Measurements from ENCODE around the gene ZNF81. TPM values are rescaled to one million over a fixed set of nuclear protein-coding genes. Genes with fewer than 3 reads are reported as not detected.

Gene ZNF81
- total and polyA plus RNA-seq, 2 of the 4 experiments (the other 2 are of a cell fraction), result 2.1 to 4.5 TPM

DNA sequence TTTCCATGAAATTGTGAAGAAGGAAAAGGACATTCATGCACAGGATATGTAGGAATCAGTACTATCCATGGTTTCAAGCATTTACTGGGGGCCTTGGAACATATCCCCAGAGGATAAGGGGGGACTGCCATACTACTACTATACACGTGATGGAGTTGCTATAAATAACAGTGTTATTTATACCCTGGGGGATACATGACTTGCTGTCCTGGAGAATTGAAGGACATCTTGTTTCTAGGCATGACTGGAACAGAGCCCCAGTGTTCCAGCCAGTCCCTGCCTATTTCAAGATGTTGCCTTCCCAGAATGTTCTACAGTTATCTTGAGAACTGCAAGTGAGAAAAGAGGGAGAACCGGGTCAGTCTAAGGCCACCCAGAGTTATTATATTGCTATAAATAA is 39.6 kb upstream of the ZNF81 start:
- Histone ChIP-seq H3K4me1 (ENCODE audit: control insufficient read depth, insufficient read depth, low read length) (no peaks in the 10 kb centered on the region), H2AFZ (replicated peaks; ENCODE audit: low read length, poor library complexity) (no peak overlapping the region), H3K9me1 (ENCODE audit: insufficient read depth, low read length) (no peaks in the 10 kb centered on the region), H2AK5ac (ENCODE audit: low read depth, low read length) (no peak overlapping the region), H2BK20ac (ENCODE audit: low read depth, low read length) (no peak overlapping the region), H3K9ac (ENCODE audit: low read depth, low read length) (no peak overlapping the region), H3K23ac (ENCODE audit: low read depth, low read length) (no peak overlapping the region), H4K5ac (ENCODE audit: low read depth, low read length) (no peak overlapping the region), H2BK5ac (ENCODE audit: low read depth, low read length, poor library complexity, severe bottlenecking) (no peak overlapping the region), H3K79me1 (ENCODE audit: low read depth in 1 of 2, low read length in 2 of 2) (no peaks in the 10 kb centered on the region), H3K56ac (ENCODE audit: extremely low read depth, insufficient read depth, low read length) (no peak overlapping the region), H3K4me2 (ENCODE audit: low read depth, low read length) (no peak overlapping the region), H3K4ac (ENCODE audit: low read depth, low read length) (no peak overlapping the region), H3K36me3 (ENCODE audit: control insufficient read depth, insufficient read depth, low read length) (no peaks in the 10 kb centered on the region), H3K18ac (ENCODE audit: low read depth, low read length) (no peak overlapping the region; the same call in 1 of the 2 replicates), H3K27ac (ENCODE audit: insufficient read depth, low read length) (no peak overlapping the region), H3K9me3 (ENCODE audit: control insufficient read depth, insufficient read depth, low read length) (no peaks in the 10 kb centered on the region), H4K8ac (ENCODE audit: low read depth in 2 of 2, low read length in 2 of 2) (no peak overlapping the region; a peak in 1 of 4 replicates), H3K14ac (replicated peaks; ENCODE audit: low read depth, low read length) (no peak overlapping the region), H2BK15ac (ENCODE audit: low read depth, low read length) (no peak overlapping the region), H4K20me1 (ENCODE audit: insufficient read depth, low read length) (no peaks in the 10 kb centered on the region), H3K27me3 (ENCODE audit: control insufficient read depth, insufficient read depth, low read length) (no peaks in the 10 kb centered on the region), H2AK9ac (replicated peaks; ENCODE audit: low read depth, low read length, poor library complexity) (no peak overlapping the region), H4K91ac (ENCODE audit: insufficient read depth, low read depth, low read length) (no peak overlapping the region), H2BK120ac (ENCODE audit: low read depth, low read length) (no peak overlapping the region; the same call in 1 of the 2 replicates), H3K4me3 (ENCODE audit: insufficient read depth, low read depth, low read length) (no peak overlapping the region)
- DNase-seq (no peak), ATAC-seq (ENCODE audit: low read depth) (no peak)
- no TSS peak for BruUV-seq (replicated peaks)
- CTCF ChIA-PET, result no interaction called here
- POLR2A ChIA-PET (ENCODE audit: unreplicated experiment), result no interaction called here
- no CpG with 5 or more reads among the region's 2 CpGs for WGBS, 2 experiments (ENCODE audit: extremely low coverage in 2 of 2, insufficient read length in 1 of 2)
- dilution Hi-C loops (cut with HindIII; ENCODE audit: low sequenced_read_pairs, unreplicated experiment), result no loop called here
- intact Hi-C loops (cut with micrococcal nuclease), result no loop called here
- TF ChIP-seq MAFK (IDR thresholded peaks at IDR 0.05; ENCODE audit: low read depth, low read length) (no peak), NFE2L2 (IDR thresholded peaks at IDR 0.05; ENCODE audit: low read depth, low read length) (no peak), RCOR1 (IDR thresholded peaks at IDR 0.05; ENCODE audit: insufficient replicate concordance, low read length) (no peak), CEBPB (IDR thresholded peaks at IDR 0.05; ENCODE audit: low read depth, low read length) (no peak), BHLHE40 (IDR thresholded peaks at IDR 0.05; ENCODE audit: low read depth, low read length) (no peak), MXI1 (IDR thresholded peaks at IDR 0.05; ENCODE audit: borderline replicate concordance, low read depth, low read length) (no peak), FOS (IDR thresholded peaks at IDR 0.05; ENCODE audit: low read depth, low read length) (no peak), RAD21 (IDR thresholded peaks at IDR 0.05; ENCODE audit: low read length) (no peak), CHD1 (IDR thresholded peaks at IDR 0.05; ENCODE audit: low read depth, low read length) (no peak), RFX5 (IDR thresholded peaks at IDR 0.05; ENCODE audit: low read depth, low read length) (no peak), MAZ (IDR thresholded peaks at IDR 0.05; ENCODE audit: borderline replicate concordance, low read depth, low read length) (no peak), POLR2A (IDR thresholded peaks at IDR 0.05; ENCODE audit: low read depth, low read length) (no peak), SMC3 (IDR thresholded peaks at IDR 0.05; ENCODE audit: low read depth, low read length) (no peak)
- TF ChIP-seq, protein P1, sequence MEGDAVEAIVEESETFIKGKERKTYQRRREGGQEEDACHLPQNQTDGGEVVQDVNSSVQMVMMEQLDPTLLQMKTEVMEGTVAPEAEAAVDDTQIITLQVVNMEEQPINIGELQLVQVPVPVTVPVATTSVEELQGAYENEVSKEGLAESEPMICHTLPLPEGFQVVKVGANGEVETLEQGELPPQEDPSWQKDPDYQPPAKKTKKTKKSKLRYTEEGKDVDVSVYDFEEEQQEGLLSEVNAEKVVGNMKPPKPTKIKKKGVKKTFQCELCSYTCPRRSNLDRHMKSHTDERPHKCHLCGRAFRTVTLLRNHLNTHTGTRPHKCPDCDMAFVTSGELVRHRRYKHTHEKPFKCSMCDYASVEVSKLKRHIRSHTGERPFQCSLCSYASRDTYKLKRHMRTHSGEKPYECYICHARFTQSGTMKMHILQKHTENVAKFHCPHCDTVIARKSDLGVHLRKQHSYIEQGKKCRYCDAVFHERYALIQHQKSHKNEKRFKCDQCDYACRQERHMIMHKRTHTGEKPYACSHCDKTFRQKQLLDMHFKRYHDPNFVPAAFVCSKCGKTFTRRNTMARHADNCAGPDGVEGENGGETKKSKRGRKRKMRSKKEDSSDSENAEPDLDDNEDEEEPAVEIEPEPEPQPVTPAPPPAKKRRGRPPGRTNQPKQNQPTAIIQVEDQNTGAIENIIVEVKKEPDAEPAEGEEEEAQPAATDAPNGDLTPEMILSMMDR (conservative IDR thresholded peaks at IDR 0.05; ENCODE audit: low read depth, low read length), result no peak
- TF ChIP-seq, protein P2, sequence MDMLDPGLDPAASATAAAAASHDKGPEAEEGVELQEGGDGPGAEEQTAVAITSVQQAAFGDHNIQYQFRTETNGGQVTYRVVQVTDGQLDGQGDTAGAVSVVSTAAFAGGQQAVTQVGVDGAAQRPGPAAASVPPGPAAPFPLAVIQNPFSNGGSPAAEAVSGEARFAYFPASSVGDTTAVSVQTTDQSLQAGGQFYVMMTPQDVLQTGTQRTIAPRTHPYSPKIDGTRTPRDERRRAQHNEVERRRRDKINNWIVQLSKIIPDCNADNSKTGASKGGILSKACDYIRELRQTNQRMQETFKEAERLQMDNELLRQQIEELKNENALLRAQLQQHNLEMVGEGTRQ (IDR thresholded peaks at IDR 0.05; ENCODE audit: low read depth, low read length), result no peak
- TF ChIP-seq, protein P3, sequence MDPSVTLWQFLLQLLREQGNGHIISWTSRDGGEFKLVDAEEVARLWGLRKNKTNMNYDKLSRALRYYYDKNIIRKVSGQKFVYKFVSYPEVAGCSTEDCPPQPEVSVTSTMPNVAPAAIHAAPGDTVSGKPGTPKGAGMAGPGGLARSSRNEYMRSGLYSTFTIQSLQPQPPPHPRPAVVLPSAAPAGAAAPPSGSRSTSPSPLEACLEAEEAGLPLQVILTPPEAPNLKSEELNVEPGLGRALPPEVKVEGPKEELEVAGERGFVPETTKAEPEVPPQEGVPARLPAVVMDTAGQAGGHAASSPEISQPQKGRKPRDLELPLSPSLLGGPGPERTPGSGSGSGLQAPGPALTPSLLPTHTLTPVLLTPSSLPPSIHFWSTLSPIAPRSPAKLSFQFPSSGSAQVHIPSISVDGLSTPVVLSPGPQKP (IDR thresholded peaks at IDR 0.05; ENCODE audit: borderline replicate concordance, low read depth, low read length), result no peak
- in situ Hi-C loops (cut with MboI; ENCODE audit: low sequenced_read_pairs), result no loop called here
